HL-60 (cell line): ENCODE measurements around the gene IRGQ.
A peak's percentile ranks its signal among the peaks of the same experiment; 100 is the strongest.

Experiments
- DNase-seq, 2 experiments: peaks; one replicate each; pipeline ENCODE4 v3.0.0-alpha.2; 2010 to 2020; ENCODE audit warnings: low read depth in 1 of 2, low spot score in 1 of 2
- H3K27ac ChIP-seq: fragments of 250-450 bp; sonication (Bioruptor Pico); replicated peaks from 2 replicates; pipeline ENCODE4 v1.5.1; 2020; ENCODE audit warnings: mild to moderate bottlenecking, moderate library complexity
- H3K27me3 ChIP-seq: fragments of 250-450 bp; sonication (Bioruptor Pico); 2 replicates; pipeline ENCODE4 v1.5.1; 2021; ENCODE audit warnings: mild to moderate bottlenecking, moderate library complexity; ENCODE audit not compliant: insufficient read depth, poor library complexity, severe bottlenecking
- H3K4me3 ChIP-seq: replicated peaks from 2 replicates; pipeline ENCODE4 v1.5.1; 2011; ENCODE audit warnings: mild to moderate bottlenecking, control low read depth, low read length; ENCODE audit not compliant: insufficient read depth
- CTCF ChIP-seq: IDR thresholded peaks from one replicate; pipeline ENCODE4 v1.5.1; 2011; ENCODE audit warnings: low read length, control low read depth, inconsistent platforms; ENCODE audit not compliant: insufficient read depth
- GABPA ChIP-seq: IDR thresholded peaks from 2 replicates; pipeline ENCODE4 v1.6.1; 2012; ENCODE audit warnings: low read depth
- POLR2AphosphoS5 ChIP-seq: IDR thresholded peaks from 2 replicates; pipeline ENCODE4 v1.6.1; 2012; ENCODE audit warnings: low read depth
- REST ChIP-seq: IDR thresholded peaks from 2 replicates; pipeline ENCODE4 v1.6.1; 2012; ENCODE audit warnings: low read depth; ENCODE audit not compliant: insufficient replicate concordance
- SPI1 ChIP-seq: IDR thresholded peaks from 2 replicates; pipeline ENCODE4 v1.6.1; 2012; ENCODE audit warnings: low read depth, mild to moderate bottlenecking, borderline replicate concordance

Gene IRGQ

GRCh38 chr19:43564800-43565199 is 31.1 kb downstream of the IRGQ start:
- Histone ChIP-seq H3K27me3 (no peaks in the 10 kb centered on the region), H3K4me3 (no peak overlapping the region), H3K27ac (no peak overlapping the region)
- no peak for TF ChIP-seq POLR2AphosphoS5
- TF ChIP-seq CTCF = no peak
- no peak for TF ChIP-seq SPI1
- TF ChIP-seq GABPA = no peak
- no peak for TF ChIP-seq REST
- no peak for DNase-seq

- no peak for TF ChIP-seq REST
- Histone ChIP-seq H3K4me3 (no peak overlapping the region), H3K27ac (peak overlapping the region; percentile 81), H3K27me3 (no peaks in the 10 kb centered on the region)
- DNase-seq = peak in 1 of 2 experiments; percentile 25
Measured at GRCh38 chr19:43563816-43564457, 32.0 kb downstream of the IRGQ start.

GRCh38 chr19:43562698-43563241 is 33.2 kb downstream of the IRGQ start:
- Histone ChIP-seq H3K27me3 (no peaks in the 10 kb centered on the region), H3K27ac (peak overlapping the region; percentile 81), H3K4me3 (no peak overlapping the region)
- TF ChIP-seq SPI1 (peak; percentile 50; the same call in 1 of the 2 replicates), REST (no peak), POLR2AphosphoS5 (peak; percentile 97), GABPA (peak; percentile 50), CTCF (no peak)
- DNase-seq = peak; percentile 94 to 97
